Trophoblast cell (in vitro differentiated cells and primary cell): ENCODE results near the gene PLA2G4E.

Experiments used
- DNase-seq, 2 donors: peaks; one replicate each; pipeline ENCODE4 v3.0.0-alpha.2; 2016
- H2AFZ ChIP-seq: 2 replicates; pipeline ENCODE4 v1.6.1; 2013; ENCODE audit warnings: low read length, moderate library complexity, mild to moderate bottlenecking; ENCODE audit not compliant: insufficient read depth, poor library complexity
- H2AK5ac ChIP-seq: 2 replicates; pipeline ENCODE4 v1.6.1; 2013; ENCODE audit warnings: mild to moderate bottlenecking, low read length
- H2BK120ac ChIP-seq: 2 replicates; pipeline ENCODE4 v1.6.1; 2013; ENCODE audit warnings: low read length, mild to moderate bottlenecking, moderate library complexity; ENCODE audit not compliant: insufficient read depth, poor library complexity
- H2BK12ac ChIP-seq: 2 replicates; pipeline ENCODE4 v1.6.1; 2013; ENCODE audit warnings: mild to moderate bottlenecking, low read length, moderate library complexity
- H2BK5ac ChIP-seq: 2 replicates; pipeline ENCODE4 v1.6.1; 2013; ENCODE audit warnings: low read length, low read depth, moderate library complexity, mild to moderate bottlenecking; ENCODE audit not compliant: poor library complexity
- H3K14ac ChIP-seq: 2 replicates; pipeline ENCODE4 v1.6.1; 2013; ENCODE audit warnings: mild to moderate bottlenecking, low read length
- H3K18ac ChIP-seq: 2 replicates; pipeline ENCODE4 v1.6.1; 2013; ENCODE audit warnings: mild to moderate bottlenecking, low read length
- H3K23ac ChIP-seq: 2 replicates; pipeline ENCODE4 v1.6.1; 2013; ENCODE audit warnings: low read length
- H3K27ac ChIP-seq: 2 replicates; pipeline ENCODE4 v1.5.1; 2013; ENCODE audit warnings: low read depth, mild to moderate bottlenecking, inconsistent platforms, low read length, moderate library complexity
- H3K27me3 ChIP-seq: 2 replicates; pipeline ENCODE4 v1.6.1; 2013; ENCODE audit warnings: inconsistent platforms, mild to moderate bottlenecking, low read length, moderate library complexity; ENCODE audit not compliant: insufficient read depth
- H3K36me3 ChIP-seq, 2 experiments: 1 replicate in 1 of 2; 2 replicates in 1 of 2; pipeline ENCODE4 v1.6.1; 2013; ENCODE audit warnings: low read length in 2 of 2, mild to moderate bottlenecking in 2 of 2, moderate library complexity in 1 of 2; ENCODE audit not compliant: insufficient read depth in 2 of 2, control insufficient read depth in 1 of 2
- H3K4ac ChIP-seq: 2 replicates; pipeline ENCODE4 v1.6.1; 2013; ENCODE audit warnings: low read depth, mild to moderate bottlenecking, low read length, moderate library complexity
- H3K4me1 ChIP-seq, 2 experiments: 1 replicate in 1 of 2; 2 replicates in 1 of 2; pipeline ENCODE4 v1.6.1; 2013; ENCODE audit warnings: low read length in 2 of 2, mild to moderate bottlenecking in 2 of 2, moderate library complexity in 1 of 2; ENCODE audit not compliant: insufficient read depth in 2 of 2, control insufficient read depth in 1 of 2
- H3K4me2 ChIP-seq: 2 replicates; pipeline ENCODE4 v1.6.1; 2013; ENCODE audit warnings: inconsistent platforms, mild to moderate bottlenecking, low read length, moderate library complexity
- H3K4me3 ChIP-seq: 2 replicates; pipeline ENCODE4 v1.5.1; 2013; ENCODE audit warnings: mild to moderate bottlenecking, low read depth, low read length, inconsistent platforms
- H3K79me1 ChIP-seq: one replicate; pipeline ENCODE4 v1.6.1; 2013; ENCODE audit warnings: low read length
- H3K79me2 ChIP-seq: 2 replicates; pipeline ENCODE4 v1.6.1; 2013; ENCODE audit warnings: low read length, mild to moderate bottlenecking; ENCODE audit not compliant: control insufficient read depth, insufficient read depth, poor library complexity
- H3K9ac ChIP-seq: 2 replicates; pipeline ENCODE4 v1.6.1; 2013; ENCODE audit warnings: mild to moderate bottlenecking, low read length
- H3K9me3 ChIP-seq: 2 replicates; pipeline ENCODE4 v1.6.1; 2013; ENCODE audit warnings: low read depth, mild to moderate bottlenecking, control low read depth, inconsistent platforms, low read length; ENCODE audit not compliant: insufficient read depth
- H4K12ac ChIP-seq: 2 replicates; pipeline ENCODE4 v1.6.1; 2013; ENCODE audit warnings: low read depth, mild to moderate bottlenecking, low read length, moderate library complexity
- H4K8ac ChIP-seq: 2 replicates; pipeline ENCODE4 v1.6.1; 2013; ENCODE audit warnings: low read depth, mild to moderate bottlenecking, low read length, moderate library complexity
- H4K91ac ChIP-seq: one replicate; pipeline ENCODE4 v1.6.1; 2013; ENCODE audit warnings: low read depth, mild to moderate bottlenecking, low read length, moderate library complexity
- WGBS: extraction: QIAGEN DNeasy Blood & Tissue Kit; methylation state at CpG from one replicate; pipeline ENCODE4 v1.1.7; 2013; ENCODE audit warnings: missing lambda C conversion rate; ENCODE audit not compliant: insufficient read length, insufficient coverage; ENCODE audit errors: extremely low coverage; 5-methylcytosine and 5-hydroxymethylcytosine counted together

Gene PLA2G4E

DNA sequence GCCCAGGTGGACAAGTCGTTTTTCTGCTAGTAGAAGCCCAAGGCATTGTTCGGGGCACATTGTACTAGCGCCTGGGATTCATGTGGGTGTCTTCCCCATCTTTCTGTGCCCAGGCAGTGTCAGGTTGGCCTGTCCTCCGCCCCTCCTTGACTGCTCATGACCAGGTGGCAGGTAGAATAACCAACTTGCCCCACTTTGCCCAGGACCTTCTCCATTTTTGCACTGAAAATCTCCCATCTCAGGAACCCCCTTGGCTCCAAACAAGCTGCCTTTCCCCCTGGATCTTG, 39.6 kb upstream of the PLA2G4E start:
- H2AFZ ChIP-seq, result no peak overlapping the region
- no peaks in the 10 kb centered on the region for H3K79me2 ChIP-seq
- no peak overlapping the region for H3K9ac ChIP-seq
- H3K36me3 ChIP-seq, result no peaks in the 10 kb centered on the region
- H3K23ac ChIP-seq, result no peak overlapping the region
- no peak overlapping the region for H3K4me3 ChIP-seq
- no CpG with 5 or more reads among the region's 4 CpGs for WGBS
- H4K12ac ChIP-seq, result no peak overlapping the region
- H3K79me1 ChIP-seq, result peaks cover 2% of the 10 kb centered on the region
- H2AK5ac ChIP-seq, result no peak overlapping the region
- H3K4me1 ChIP-seq, result peaks cover 0 to 7% of the 10 kb centered on the region in 2 experiments
- no peak overlapping the region for H3K14ac ChIP-seq
- H2BK12ac ChIP-seq, result no peak overlapping the region
- no peak overlapping the region for H3K4ac ChIP-seq
- no peaks in the 10 kb centered on the region for H3K27me3 ChIP-seq
- H2BK120ac ChIP-seq, result no peak overlapping the region
- no peak overlapping the region for H3K27ac ChIP-seq
- H4K91ac ChIP-seq, result no peak overlapping the region
- H3K4me2 ChIP-seq, result no peak overlapping the region
- no peak for DNase-seq
- no peaks in the 10 kb centered on the region for H3K9me3 ChIP-seq
- no peak overlapping the region for H4K8ac ChIP-seq
- no peak overlapping the region for H2BK5ac ChIP-seq
- no peak overlapping the region for H3K18ac ChIP-seq

GRCh38 chr15:42059661-42060476, 39.0 kb upstream of the PLA2G4E start:
- Histone ChIP-seq H4K12ac (no peak overlapping the region), H2AFZ (no peak overlapping the region)
- WGBS, result no CpG with 5 or more reads among the region's 14 CpGs

GRCh38 chr15:42058791-42059190, 37.9 kb upstream of the PLA2G4E start:
- Histone ChIP-seq H3K18ac (no peak overlapping the region), H3K4ac (no peak overlapping the region), H3K9ac (no peak overlapping the region), H3K27ac (no peak overlapping the region), H2BK5ac (no peak overlapping the region), H3K79me2 (no peaks in the 10 kb centered on the region), H2BK120ac (no peak overlapping the region), H2AFZ (no peak overlapping the region), H3K23ac (no peak overlapping the region), H3K27me3 (no peaks in the 10 kb centered on the region), H3K14ac (no peak overlapping the region), H3K4me1 (peaks cover 0 to 7% of the 10 kb centered on the region in 2 experiments), H4K12ac (no peak overlapping the region), H4K91ac (no peak overlapping the region), H2BK12ac (no peak overlapping the region), H3K4me3 (no peak overlapping the region), H3K79me1 (peaks cover 2% of the 10 kb centered on the region), H3K36me3 (no peaks in the 10 kb centered on the region), H3K4me2 (no peak overlapping the region), H3K9me3 (no peaks in the 10 kb centered on the region), H2AK5ac (no peak overlapping the region), H4K8ac (no peak overlapping the region)
- peak in 1 of 2 donors; percentile 26 for DNase-seq
- WGBS, result no CpG with 5 or more reads among the region's 3 CpGs

More at GRCh38 chr15:42059661-42060476, 39.0 kb upstream of the PLA2G4E start:
- H4K8ac ChIP-seq, result no peak overlapping the region
- no peaks in the 10 kb centered on the region for H3K27me3 ChIP-seq
- peaks cover 2% of the 10 kb centered on the region for H3K79me1 ChIP-seq
- H3K9me3 ChIP-seq, result no peaks in the 10 kb centered on the region
- H3K14ac ChIP-seq, result no peak overlapping the region
- H3K4ac ChIP-seq, result no peak overlapping the region
- no peak overlapping the region for H2AK5ac ChIP-seq
- no peak overlapping the region for H3K18ac ChIP-seq
- no peak overlapping the region for H4K91ac ChIP-seq
- no peaks in the 10 kb centered on the region for H3K36me3 ChIP-seq
- H2BK5ac ChIP-seq, result no peak overlapping the region
- no peak overlapping the region for H3K27ac ChIP-seq
- H3K9ac ChIP-seq, result no peak overlapping the region
- DNase-seq, result peak; percentile 50 to 84
- H3K23ac ChIP-seq, result no peak overlapping the region
- H3K4me1 ChIP-seq, result peaks cover 0 to 7% of the 10 kb centered on the region in 2 experiments
- no peak overlapping the region for H2BK12ac ChIP-seq
- H3K4me2 ChIP-seq, result no peak overlapping the region
- H3K4me3 ChIP-seq, result no peak overlapping the region
- H2BK120ac ChIP-seq, result no peak overlapping the region
- no peaks in the 10 kb centered on the region for H3K79me2 ChIP-seq

GRCh38 chr15:42057799-42058646, 37.2 kb upstream of the PLA2G4E start:
- Histone ChIP-seq H4K91ac (peak overlapping the region; percentile 40), H3K4ac (no peak overlapping the region), H2BK5ac (peak overlapping the region; percentile 17), H2BK12ac (no peak overlapping the region), H3K23ac (no peak overlapping the region), H4K12ac (no peak overlapping the region), H3K4me2 (no peak overlapping the region), H3K79me1 (peaks cover 2% of the 10 kb centered on the region), H2AFZ (no peak overlapping the region), H3K27me3 (no peaks in the 10 kb centered on the region), H3K9ac (no peak overlapping the region), H3K4me3 (no peak overlapping the region), H4K8ac (no peak overlapping the region), H3K36me3 (no peaks in the 10 kb centered on the region), H3K79me2 (no peaks in the 10 kb centered on the region), H2AK5ac (no peak overlapping the region), H3K18ac (no peak overlapping the region), H3K27ac (peak overlapping the region; percentile 69), H3K9me3 (no peaks in the 10 kb centered on the region), H3K4me1 (peaks cover 0 to 7% of the 10 kb centered on the region in 2 experiments), H2BK120ac (no peak overlapping the region), H3K14ac (no peak overlapping the region)
- DNase-seq, result peak; percentile 82 to 85
- no CpG with 5 or more reads among the region's 6 CpGs for whole genome bisulfite sequencing
